GM12891 (cell line): ENCODE measurements around the gene INCENP.

Source experiments
- POLR2A ChIP-seq: IDR thresholded peaks from 2 replicates; pipeline ENCODE4 v1.6.1; 2011; ENCODE audit warnings: low read depth, low read length, control low read depth
- POLR2AphosphoS5 ChIP-seq: IDR thresholded peaks from 2 replicates; pipeline ENCODE4 v1.6.1; 2011; ENCODE audit warnings: low read depth, low read length, control low read depth
- TAF1 ChIP-seq: IDR thresholded peaks from 2 replicates; pipeline ENCODE4 v1.6.1; 2011; ENCODE audit warnings: low read depth, low read length, control low read depth

- TF ChIP-seq POLR2A (no peak), TAF1 (no peak), POLR2AphosphoS5 (no peak)
Measured at GRCh38 chr11:62152245-62153086, 28.7 kb downstream of the INCENP start.
